ENCODE results near the gene GLYAT.
"Not testable (repeated sequence)": the region's sequence is repeated elsewhere in the genome, so short reads cannot be mapped to it uniquely, and the experiment has no call there.

The GLYAT gene

GRCh38 chr11:58742981-58743880 is 11.5 kb upstream of the GLYAT start:
- DNase-seq (ENCODE audit: low read depth, low spot score): no peak

DNA sequence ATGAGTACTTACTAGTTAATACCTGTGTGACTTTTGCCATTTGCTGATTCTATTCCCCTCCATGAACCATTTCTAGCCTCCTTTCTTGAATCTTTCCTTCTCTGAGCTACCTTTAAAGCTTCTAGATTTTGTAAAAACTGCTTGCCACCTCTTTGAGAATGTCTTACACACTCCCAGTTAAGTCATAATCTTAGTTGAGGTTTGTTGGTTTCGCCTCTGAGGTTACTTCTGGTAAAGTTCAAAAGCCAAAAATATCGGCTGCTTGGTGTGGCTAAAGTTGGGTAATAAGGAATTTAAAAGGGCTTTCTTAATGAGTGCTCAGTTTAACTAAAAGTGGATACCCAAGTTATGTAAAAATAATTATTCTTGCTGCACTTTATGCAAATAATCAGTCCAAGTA is 10.4 kb upstream of the GLYAT start:
- no peak for DNase-seq (ENCODE audit: low read depth, low spot score)

- no peak for DNase-seq (ENCODE audit: low read depth, low spot score)
Measured at GRCh38 chr11:58741127-58741526, 9.4 kb upstream of the GLYAT start.

- DNase-seq (ENCODE audit: low read depth, low spot score): no peak
Measured at GRCh38 chr11:58740447-58740846, 8.7 kb upstream of the GLYAT start.

DNA sequence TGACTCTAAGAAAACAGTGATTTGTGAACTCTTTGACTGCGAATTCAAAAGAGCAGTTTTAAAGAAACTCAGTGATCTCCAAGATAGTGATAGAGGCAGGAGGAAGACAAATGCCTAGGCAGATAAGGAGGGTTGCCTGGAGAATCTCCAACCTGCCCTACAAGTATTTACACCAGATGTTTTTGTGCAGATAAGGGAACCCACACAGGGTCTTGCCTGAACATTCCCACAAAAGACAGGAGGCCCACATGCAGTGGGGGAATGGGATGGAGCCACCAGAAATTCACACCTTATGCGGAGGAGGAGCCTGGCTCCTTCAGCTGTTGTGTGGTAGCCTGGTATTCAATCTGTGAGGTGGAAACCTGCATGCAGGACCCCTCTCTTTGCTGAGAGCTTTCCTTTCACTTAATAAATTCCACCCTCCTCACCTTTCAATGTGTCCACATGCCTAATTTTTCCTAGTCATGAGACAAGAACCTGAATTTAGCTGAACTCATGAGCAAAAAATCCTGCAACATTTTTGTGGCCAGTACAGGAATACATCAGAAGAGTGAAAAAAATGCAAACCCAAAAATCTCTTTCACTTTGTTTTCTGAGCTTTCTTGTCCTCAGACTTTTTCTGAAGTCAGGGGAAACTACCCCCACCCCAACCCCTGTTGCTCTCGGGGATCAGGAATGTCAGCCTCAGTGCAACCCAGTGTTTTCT is 8.1 kb upstream of the GLYAT start:
- no peak for DNase-seq (ENCODE audit: low read depth, low spot score)

- no peak for DNase-seq (ENCODE audit: low read depth, low spot score)
Measured at GRCh38 chr11:58734681-58735490, 3.1 kb upstream of the GLYAT start.

- DNase-seq (ENCODE audit: low read depth, low spot score): no peak
Measured at GRCh38 chr11:58730507-58731089, 1.1 kb downstream of the GLYAT start.

DNA sequence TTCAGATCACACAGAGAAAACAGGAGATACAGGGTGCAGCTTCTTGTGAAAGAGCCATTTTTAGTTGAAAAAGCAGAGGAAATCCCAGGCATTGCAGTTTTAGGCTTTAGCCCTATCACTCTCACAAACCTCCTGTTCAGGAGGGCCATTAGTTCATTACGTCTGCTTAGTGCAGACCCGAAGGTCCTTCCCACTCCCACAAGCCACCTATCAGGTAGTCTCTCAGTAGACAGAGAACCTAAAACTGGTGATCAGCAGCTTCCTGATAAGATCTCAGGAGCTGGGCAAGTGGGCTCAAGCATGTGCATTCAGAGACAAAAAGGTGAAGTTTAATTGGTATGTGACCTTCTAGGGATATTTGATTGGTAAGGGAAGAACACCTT is 4.3 kb downstream of the GLYAT start:
- no peak for DNase-seq (ENCODE audit: low read depth, low spot score)

- DNase-seq (ENCODE audit: low read depth, low spot score): no peak
Measured at GRCh38 chr11:58726737-58727414, 4.9 kb downstream of the GLYAT start.

GRCh38 chr11:58719406-58720117 is 12.2 kb downstream of the GLYAT start:
- DNase-seq (ENCODE audit: low read depth, low spot score): no peak

DNA sequence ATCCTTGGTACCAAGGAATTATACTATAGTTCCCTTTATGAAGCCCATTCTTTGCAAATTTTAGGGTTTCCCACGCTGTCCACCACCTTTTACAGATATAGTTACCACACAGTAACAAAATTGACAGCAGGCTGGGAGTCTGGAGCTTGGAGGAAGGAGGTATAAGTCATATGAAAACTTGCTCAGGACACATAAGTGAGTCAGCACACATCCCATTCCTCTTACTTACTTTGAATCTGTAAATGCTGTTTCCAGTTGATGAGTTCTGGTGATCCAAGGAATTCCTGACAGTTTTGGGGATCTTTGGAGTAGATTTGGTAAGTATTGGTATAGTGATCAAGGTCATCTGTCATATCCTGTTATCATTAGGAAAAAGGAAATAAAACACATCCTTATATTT is 19.2 kb downstream of the GLYAT start:
- no peak for DNase-seq (ENCODE audit: low read depth, low spot score)

DNA sequence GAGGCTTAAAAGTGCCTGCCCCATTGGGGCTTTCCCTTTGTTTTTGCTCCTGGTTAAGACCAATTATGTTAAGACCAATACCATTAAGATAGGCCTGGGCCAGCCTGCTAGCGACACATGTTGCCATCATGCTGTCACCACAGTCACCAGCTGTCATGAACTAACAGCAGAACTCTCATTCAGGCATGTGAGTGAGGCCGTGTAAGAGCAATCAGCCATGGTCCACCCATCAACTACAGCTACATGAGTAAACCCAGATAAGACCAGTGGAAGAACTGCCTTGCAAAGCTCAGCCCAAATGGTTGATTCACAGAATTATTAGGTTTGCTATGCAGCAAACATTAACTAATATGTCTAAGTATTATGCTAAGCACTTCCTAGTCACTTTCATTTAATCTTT is 19.9 kb downstream of the GLYAT start:
- DNase-seq (ENCODE audit: low read depth, low spot score): no peak

DNA sequence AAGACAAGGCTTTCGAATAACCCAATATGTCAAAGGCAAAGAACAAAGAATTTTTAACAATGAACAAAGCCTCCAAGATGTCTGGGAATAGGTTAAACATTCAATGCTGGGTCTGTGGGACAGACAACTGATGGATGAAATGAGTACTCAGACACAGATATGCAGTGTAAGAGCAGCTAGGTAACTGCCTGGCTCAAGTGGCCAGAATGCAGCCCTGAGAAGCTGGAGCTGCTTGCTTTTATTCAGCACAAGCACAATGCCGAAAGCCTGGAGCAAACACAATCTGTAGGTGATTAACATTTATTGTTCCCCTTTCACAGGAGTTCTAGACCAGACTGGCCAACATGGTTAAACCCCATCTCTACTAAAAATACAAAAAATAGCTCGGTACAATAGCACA is 24.0 kb downstream of the GLYAT start:
- DNase-seq (ENCODE audit: low read depth, low spot score): no peak

- not testable (repeated sequence) for DNase-seq (ENCODE audit: low read depth, low spot score)
Measured at GRCh38 chr11:58696825-58697224, 34.9 kb downstream of the GLYAT start.

- no peak for DNase-seq (ENCODE audit: low read depth, low spot score)
Measured at GRCh38 chr11:58693026-58693425, 38.7 kb downstream of the GLYAT start.

DNA sequence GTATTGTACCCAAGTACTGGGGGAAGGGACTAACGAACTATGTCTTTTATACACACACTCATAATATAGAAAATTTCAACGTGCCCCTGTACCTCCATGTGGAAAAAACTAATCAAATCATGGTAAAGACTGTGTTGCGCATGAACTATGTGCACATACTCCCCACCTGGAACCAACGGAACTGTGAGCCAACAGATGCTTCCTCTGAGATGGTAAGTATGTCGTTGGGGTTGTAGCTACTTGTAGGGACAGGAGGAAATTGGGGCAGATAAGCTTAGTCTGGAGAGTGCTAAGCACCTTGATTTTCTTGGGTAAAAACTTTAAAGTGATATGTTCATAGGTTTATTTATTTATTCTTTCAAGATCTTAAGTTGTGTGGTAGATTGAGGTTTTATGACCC is 40.1 kb downstream of the GLYAT start:
- DNase-seq (ENCODE audit: low read depth, low spot score): no peak

GRCh38 chr11:58688789-58689503 is 42.8 kb downstream of the GLYAT start:
- no peak for DNase-seq (ENCODE audit: low read depth, low spot score)

- no peak for DNase-seq (ENCODE audit: low read depth, low spot score)
Measured at GRCh38 chr11:58685973-58686722, 45.6 kb downstream of the GLYAT start.

DNA sequence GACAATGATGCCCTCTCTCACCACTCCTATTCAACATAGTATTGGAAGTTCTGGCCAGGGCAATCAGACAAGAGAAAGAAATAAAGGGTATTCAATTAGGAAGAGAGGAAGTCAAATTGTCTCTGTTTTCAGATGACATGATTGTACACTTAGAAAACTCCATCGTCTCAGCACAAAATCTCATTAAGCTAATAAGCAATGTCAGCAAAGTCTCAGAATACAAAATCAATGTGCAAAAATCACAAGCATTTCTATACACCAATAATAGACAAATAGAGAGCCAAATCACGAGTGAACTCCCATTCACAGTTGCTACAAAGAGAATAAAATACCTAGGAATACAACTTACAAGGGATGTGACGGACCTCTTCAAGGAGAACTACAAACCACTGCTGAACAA is 49.1 kb downstream of the GLYAT start:
- DNase-seq (ENCODE audit: low read depth, low spot score): not testable (repeated sequence)
